ENCODE data around the gene MSRB1.

- no peak for TF ChIP-seq CTCF (IDR thresholded peaks at IDR 0.05; ENCODE audit: insufficient read depth, low read length, poor library complexity, severe bottlenecking)
- TF ChIP-seq EZH2phosphoT487 (conservative IDR thresholded peaks at IDR 0.05; ENCODE audit: low read length): 0 out of 2 replicates have a peak, but pooled peaks have one; percentile 42
These were observed 47.5 kb upstream of the MSRB1 start for GRCh38 chr16:1990351-1991134.
